ENCODE data around the gene TRIM44.
"Not testable (repeated sequence)": the region's sequence is repeated elsewhere in the genome, so short reads cannot be mapped to it uniquely, and the experiment has no call there.

The TRIM44 gene

GRCh38 chr11:35635933-35636332 lies 26.6 kb upstream of the TRIM44 start:
- DNase-seq: no peak

GRCh38 chr11:35639591-35640179 lies 22.9 kb upstream of the TRIM44 start:
- DNase-seq: no peak

GRCh38 chr11:35641171-35641897 lies 21.2 kb upstream of the TRIM44 start:
- no peak for DNase-seq

- DNase-seq: no peak
These were observed 20.6 kb upstream of the TRIM44 start for GRCh38 chr11:35641964-35642363.

- no peak for DNase-seq
These were observed 15.0 kb upstream of the TRIM44 start for GRCh38 chr11:35647421-35648093.

GRCh38 chr11:35650006-35650405 lies 12.6 kb upstream of the TRIM44 start:
- DNase-seq: no peak

- DNase-seq: no peak
These were observed 12.1 kb upstream of the TRIM44 start for GRCh38 chr11:35650467-35650866.

GRCh38 chr11:35651263-35651662 lies 11.3 kb upstream of the TRIM44 start:
- no peak for DNase-seq

GRCh38 chr11:35652786-35653185 lies 9.8 kb upstream of the TRIM44 start:
- DNase-seq: not testable (repeated sequence)

- no peak for DNase-seq
These were observed 7.9 kb upstream of the TRIM44 start for GRCh38 chr11:35654711-35655110.

- DNase-seq: peak; percentile 15
These were observed 7.3 kb upstream of the TRIM44 start for GRCh38 chr11:35655254-35655653.

- DNase-seq: no peak
These were observed 6.7 kb upstream of the TRIM44 start for GRCh38 chr11:35655856-35656255.

GRCh38 chr11:35658020-35658948 lies 4.3 kb upstream of the TRIM44 start:
- no peak for DNase-seq

- no peak for DNase-seq
These were observed 1.0 kb upstream of the TRIM44 start for GRCh38 chr11:35661534-35661933.

- DNase-seq: peak; percentile 59
These were observed 420 bp upstream of the TRIM44 start for GRCh38 chr11:35662061-35662648.

GRCh38 chr11:35663408-35663702 lies 780 bp downstream of the TRIM44 start:
- no peak for DNase-seq

GRCh38 chr11:35664977-35665441 lies 2.4 kb downstream of the TRIM44 start:
- no peak for DNase-seq

- no peak for DNase-seq
These were observed 4.7 kb downstream of the TRIM44 start for GRCh38 chr11:35667257-35667656.

GRCh38 chr11:35668350-35668749 lies 5.8 kb downstream of the TRIM44 start:
- DNase-seq: not testable (repeated sequence)

GRCh38 chr11:35671396-35672127 lies 9.0 kb downstream of the TRIM44 start:
- DNase-seq: no peak

GRCh38 chr11:35672608-35673007 lies 10.0 kb downstream of the TRIM44 start:
- no peak for DNase-seq

Measured in NCI-H2227 treated with DMSO at 0.1 percent for 48 hours (cell line).